Activated T-cell treated with anti-CD3 and anti-CD28 coated beads for 48 hours (primary cell): ENCODE results near the gene RPS3.

Source experiments
- DNase-seq: peaks from one replicate; pipeline ENCODE4 v3.0.0-alpha.2; 2020; ENCODE audit warnings: low read depth

RPS3 gene

DNA sequence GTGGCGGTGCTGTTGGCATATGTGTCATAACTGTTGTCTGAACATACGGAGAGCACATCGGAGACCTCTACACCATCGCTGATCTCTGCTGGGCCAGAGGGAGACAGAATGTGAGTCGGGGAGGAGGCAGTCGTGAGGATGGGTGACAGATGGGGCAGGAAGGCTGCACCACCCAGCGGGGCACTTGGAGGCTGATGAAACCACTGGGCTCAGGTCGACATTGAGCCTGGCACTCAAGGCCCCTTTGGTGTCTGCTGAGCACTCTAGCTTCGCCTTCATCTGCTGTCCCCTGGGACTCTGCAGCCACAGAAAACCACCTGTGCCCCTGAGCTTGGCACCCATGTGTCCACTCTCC, 36.2 kb downstream of the RPS3 start:
- DNase-seq, result no peak

DNA sequence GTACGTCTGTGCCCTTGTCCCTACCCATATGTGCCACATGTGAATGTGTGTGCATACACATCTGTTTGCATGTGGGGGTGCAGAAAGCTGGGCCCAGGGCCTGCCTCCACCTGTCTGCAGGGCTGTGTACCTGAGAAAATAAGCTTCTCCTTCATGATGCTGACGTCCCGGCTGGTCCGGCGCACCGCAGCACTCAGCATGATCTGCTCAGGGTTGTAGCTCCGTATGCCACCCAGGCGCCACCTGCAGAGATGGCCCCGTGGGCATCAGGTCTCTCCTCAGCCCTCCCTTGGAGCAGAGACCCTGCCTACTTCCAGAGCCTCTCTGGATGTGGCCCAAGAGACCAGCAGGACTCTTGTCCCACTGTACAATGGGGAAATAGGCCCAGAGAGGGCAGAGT, 37.5 kb downstream of the RPS3 start:
- no peak for DNase-seq

DNA sequence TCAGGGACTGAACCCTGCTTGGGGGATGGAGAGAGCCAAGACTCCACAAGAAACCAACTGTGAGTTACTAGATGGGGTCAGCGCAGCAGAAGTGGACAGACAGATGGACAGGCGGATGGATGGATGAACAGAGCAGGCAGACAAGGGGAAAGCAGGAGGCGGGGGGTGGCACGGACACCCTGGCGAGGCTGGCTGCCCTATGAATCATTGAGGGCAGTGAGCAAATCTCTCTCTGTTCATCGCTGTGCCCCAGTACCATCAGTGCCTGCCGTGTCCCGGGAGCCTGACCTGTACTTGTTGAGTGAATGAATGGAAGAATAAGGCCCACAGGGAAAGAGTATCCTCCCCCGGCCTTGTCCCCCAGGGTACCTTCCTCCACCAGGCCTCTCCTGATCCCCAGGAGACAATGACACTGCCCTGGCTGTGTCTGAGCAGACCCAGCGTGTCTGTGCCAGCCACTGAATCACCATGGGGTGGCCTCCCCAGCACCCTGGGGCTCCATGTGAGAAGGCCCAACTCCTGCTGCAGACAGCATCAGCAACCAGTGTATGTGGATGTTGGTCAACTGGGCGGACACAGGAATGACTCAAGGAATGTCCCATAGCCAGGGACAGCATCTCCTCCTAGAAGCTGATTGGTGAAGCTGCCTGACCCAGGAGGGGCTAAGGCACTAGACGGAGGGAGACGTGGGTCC, 38.8 kb downstream of the RPS3 start:
- no peak for DNase-seq

DNA sequence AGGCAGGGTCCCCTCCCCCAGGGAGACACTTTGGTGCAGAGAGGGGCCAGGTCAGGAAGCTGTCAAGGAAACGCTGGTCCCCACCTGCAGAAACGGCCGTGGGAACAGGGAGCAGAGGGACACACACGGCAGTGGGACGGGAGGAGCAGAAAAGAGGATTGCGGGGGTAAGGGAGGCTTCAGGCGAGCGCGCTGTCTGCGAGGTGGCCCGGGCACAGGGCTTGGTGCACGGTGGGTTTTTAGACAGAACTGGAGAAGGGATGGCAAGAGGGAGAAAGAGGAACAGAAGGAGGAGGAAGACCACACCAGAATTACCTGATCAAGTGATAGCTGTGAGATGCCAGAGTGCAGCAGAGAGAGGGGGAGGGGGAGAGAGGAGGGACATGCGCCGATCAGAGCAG, 39.7 kb downstream of the RPS3 start:
- DNase-seq, result no peak

DNA sequence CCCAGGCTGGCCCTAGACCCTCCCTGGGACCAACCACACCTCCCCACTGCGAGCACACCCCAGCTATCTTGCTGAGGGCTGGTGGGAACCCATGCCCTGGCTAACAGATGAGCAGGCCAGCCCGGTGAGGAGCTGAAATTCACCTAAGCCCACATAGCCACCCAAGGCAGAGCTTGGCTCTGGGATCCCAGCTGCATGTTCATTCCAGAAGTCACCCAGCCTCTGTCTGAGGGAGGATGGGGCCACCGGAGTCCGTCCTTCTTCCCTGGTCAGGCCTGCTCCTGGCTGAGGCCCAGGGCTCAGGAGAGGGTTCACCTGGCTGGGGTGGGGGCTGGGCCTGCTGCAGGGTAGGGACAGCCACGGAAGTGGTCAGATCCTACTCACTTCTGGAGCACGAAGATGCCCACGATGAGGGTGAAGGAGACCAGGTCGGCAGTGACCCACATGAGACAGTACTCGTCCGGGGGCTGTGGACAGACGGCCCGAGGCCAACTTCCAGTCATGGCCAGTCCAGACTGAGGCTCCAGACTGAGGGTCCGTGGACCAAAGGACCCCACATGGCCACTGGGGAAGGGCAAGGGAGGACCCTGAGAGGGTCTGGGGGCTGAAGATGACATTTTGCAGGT, 40.3 kb downstream of the RPS3 start:
- DNase-seq, result no peak

DNA sequence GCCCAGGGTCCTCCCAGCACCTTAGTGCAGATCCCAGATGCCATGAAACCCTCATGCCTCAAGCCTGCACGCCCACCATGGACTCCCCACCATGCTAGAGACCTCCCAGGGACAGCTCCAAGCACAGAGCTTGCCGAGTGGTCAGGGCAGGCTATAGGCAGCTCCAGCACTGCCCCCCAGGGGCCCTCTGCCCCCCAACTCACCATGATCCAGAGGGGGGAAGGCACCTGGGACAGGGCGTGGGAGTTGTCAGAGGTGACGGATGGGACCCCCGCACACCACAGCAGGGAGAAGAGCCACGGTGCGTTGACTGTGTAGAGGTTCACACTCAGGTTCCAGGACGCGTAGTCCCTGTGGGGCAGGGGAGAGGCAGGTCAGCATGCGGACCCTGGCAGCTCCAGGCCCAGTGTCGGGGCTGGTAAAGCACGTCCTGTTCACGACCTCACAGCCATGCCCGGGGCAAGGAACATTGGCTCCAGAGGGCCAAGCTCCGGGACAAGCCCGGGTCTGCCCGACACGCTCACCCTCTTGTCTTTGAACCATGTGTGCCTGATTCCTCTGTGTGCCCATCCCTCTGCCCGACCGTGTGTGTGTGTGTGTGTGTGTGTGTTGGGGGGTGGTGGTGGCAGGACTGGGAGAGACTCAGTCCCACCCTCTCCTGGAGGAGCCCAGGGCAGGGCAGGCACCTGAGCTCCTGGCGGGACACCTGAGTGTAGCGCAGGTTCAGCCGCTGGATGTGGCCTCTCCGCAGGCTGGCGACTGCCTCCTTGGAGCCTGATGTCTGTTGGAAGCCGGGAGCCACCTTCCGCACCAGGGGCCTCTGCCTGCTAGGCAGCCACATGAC, 41.9 kb downstream of the RPS3 start:
- no peak for DNase-seq

DNA sequence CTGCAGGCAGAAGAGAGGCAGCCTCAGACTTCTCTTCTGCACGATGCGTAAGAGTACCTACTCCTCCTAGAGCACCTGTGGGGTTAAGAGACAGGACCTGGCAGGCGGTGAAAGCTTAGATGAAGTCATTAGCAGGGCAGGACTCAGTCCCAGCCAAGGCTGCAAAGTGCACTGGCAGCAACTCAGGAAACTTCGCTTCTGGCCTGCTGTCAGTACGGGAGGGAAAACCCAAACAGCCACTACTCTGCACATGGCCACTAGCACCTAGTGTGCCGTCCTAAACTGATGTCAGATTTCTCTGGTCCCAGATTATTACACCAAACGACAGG, 42.5 kb downstream of the RPS3 start:
- DNase-seq, result no peak

DNA sequence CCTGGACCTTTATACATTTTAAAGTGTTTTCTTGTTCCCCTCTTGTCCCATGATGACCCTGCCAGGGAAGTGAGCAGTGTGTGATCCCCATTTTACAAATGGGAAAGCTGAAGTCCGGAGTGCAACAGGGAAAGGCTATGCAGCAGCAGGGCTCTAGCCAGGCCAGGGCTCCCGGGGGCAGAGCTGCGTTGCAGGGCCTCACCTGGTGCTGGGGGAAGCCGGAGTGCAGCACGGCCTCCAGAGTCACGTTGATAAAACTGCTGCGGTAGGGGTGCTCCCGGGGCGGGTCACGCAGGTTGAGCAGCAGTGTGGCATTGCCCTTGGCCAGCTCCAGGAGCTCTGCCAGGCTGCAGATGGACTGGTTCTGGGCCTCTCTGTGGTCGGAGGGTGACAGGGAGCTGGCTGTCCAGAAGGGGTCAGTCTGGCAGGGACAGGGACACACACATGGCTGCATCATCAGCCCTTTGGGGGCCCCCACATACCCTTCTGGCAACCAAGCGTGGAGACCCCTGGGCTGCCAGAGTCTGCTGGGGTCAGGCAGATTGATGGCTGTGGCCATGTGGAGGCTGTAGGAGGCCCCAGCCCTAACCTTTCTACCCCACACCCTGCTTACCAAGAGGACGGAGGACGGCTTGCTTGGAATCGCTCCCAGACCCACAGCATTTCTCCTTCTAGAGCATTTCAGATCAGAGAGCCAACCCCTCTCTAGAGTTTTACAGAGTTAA, 43.0 kb downstream of the RPS3 start:
- DNase-seq, result no peak

DNA sequence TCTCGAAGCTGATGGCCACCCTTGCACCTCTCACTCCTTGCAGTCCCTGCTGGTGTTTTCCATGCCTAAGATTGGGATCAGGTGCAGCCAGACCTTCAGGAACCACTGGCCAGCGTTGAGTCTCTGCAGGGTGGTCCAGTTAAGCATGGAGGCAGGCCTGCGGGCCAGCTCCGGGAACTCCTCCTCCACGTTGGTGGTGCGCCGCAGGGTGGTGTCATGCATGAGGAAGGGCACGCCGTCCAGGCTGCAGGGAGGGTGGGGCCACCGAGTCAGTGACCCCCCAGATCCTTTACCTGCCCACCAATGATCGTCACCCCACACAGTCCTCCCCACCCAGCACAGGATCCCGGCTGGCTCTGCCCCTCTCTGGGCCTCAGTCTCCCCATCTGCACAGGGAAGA, 43.7 kb downstream of the RPS3 start:
- no peak for DNase-seq

DNA sequence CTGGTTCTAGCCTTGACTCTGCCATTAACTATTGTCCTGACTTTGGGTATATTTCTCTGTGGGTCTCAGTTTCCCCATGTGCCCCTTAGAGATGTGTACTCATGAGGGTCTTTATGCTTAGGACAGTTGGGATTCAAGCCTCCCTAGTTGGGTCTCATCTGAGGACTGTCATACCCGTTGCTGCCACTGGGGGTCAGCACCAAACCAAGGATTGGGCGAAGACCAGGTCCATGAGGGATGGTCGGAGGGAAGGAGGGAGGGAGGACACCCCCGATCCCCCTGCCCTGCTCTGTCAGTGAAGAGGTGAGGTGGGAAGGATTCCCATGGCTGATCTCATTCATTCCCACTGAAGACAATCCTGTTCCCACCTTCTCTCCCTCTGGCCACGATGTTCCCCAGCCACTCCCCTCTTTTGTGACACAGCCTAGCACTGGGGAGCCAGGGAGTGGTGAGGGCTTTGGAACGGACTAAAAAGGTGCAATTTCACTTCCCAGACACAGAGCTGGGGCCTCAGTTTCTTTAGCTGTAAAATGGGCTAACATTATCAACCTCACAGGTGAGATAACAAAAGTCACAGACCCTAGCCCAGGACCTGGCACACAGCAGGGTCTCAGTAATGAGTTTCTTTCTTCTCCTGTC, 46.1 kb downstream of the RPS3 start:
- peak; percentile 64 for DNase-seq

DNA sequence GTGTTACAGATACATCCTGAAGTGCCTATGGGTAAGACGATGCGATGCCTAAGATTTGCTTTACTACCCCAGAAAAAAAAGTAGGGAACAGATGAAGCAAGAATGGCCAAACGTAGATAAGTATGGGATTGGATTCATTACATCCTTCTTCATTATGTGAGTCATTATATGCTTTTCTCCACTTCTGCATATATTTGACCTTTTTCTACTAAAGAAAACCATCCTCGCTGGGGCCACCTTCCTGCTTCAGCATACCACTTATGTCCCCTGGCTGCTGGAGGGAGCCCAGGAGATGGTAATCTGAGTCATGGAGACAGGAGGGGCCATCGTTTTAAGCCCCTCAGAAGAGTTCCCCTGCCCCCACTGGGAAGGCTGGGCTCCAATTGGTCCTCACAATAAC, 48.1 kb downstream of the RPS3 start:
- DNase-seq, result no peak

DNA sequence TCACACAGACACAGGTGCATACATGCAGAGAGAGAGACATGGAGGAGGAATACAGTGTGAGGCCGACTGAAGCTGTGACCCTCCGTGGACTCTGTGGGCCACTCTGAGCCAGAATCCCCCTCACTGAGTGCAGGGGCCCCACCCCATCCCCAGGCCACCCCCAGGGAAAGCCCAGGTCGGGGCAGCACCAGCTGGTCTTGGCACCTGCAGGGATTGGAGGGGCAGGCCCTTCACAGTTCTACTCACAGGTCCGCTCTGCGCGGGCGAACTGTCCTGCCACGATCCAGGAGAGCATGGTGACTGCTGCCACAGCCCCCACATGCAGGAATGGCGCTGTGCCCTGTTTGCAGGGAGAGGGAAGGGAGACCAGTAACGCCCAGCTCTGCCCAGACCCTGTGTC, 50.0 kb downstream of the RPS3 start:
- DNase-seq, result no peak

DNA sequence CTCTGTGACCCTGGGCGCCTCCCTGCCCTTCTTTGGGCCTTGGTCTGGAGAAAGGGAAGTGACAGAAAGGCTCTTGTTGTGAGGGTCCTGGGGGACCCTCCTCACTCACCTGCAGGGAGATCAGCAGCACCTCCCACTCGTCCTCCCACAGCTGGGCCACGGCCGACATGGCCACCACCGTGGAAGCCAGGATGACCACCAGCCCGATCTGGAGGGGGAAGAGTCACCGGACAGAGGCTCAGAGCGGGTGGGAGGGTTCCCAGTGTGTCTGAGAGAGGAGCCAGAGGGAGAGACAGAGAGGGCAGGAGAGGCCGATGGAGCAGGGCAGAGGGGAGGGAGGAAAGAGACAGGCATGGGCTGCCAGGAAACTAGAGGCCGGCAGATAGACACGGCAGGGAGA, 50.5 kb downstream of the RPS3 start:
- no peak for DNase-seq

DNA sequence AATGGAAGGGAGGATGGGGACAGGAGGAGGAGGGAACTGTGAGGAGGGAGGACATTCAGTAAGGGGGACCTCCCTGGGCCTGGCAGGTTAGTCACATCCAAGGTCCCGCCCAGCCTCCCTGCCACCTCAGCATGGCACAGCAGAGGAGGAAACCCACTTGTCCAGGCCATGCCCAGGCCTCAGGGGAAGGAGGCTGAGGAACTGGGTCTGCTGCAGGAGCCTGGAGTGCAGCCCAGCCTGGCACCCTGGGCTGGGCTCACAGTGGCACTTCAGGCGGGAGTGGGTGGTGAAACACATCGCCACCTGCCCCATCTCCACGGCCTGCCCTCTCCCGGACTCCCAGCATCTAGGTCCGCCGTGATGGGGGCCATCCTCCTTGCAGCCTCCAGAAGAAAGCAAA, 50.9 kb downstream of the RPS3 start:
- no peak for DNase-seq

DNA sequence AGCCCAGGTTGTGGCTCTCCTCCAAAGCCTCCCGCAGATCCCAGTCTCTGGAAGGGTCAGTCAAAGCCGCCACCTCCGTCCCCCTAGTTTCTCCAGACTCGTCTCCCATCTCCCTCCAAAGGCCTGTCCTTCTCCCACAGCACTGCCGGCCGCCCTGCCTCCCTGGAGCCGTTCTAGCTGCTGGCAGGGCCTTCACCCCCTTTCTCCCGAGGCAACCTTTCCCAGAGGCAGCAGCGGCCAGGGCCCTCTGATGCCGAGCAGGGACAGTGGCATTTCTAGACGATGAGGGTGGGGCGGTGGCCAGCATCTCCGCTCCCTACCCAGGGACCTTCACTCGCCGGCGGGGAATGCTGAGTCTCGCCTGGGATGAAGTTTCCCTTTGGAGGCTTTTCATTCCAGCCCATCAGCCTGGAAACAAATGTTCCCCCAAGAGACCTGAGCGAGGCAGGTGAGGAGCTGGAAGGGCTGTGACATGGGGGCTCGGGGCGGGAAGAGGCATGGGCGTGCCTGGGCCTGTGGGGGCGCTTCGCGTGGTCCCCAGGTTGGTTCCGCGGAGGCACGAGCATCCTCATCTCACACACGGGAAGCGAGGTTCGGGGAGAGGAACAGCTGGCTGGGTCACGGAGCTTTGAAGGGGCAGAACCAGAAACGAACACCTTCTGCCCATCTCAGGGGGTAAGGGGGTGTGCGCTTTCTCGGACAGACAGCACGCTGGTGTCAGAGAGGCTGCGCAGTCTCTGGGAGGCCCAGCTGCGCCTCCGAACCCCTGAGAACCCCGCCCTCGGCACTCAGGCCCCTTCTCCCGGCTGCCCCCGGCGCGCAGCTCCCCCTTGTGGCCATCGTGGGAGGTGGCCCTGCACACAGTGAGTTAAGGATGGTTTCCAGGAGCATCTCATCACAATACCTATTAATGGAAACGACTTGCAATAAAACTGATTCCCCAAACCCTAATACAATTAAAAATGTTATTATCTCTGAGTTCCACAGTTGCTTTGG, 51.8 kb downstream of the RPS3 start:
- DNase-seq, result peak; percentile 49

DNA sequence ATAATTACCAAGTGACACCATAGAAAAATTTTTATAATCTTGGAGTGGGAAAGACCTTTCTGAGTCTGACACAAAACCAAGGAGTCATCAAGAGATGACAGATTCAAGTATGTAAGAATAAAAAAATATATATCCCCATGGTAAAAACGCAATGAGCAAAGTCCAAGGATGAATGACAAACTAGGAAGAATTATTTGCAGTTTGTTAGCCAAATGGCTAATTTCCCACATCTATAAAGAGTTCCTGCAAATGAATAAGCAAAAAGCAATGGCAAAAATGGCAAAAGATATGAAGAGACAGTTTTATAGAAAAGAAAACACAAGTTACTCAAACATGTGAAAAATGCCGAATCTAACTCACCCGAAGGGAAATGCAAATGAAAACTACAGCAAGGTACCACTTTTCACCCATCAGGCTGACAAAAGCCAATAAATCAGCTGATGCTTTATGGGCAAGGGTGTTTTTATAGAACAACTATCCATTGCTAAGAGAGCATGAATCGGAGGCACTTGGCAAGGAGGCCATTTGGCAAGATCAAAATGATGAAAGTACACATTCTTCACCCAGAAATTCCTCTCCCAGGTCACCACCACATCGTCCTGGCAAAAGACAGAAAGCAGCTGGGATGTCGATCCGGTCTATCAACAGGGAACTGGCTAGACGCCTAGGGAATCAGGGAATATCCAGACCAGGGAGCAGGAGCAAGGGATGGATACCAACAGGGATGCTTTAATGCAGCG, 54.8 kb downstream of the RPS3 start:
- no peak for DNase-seq

DNA sequence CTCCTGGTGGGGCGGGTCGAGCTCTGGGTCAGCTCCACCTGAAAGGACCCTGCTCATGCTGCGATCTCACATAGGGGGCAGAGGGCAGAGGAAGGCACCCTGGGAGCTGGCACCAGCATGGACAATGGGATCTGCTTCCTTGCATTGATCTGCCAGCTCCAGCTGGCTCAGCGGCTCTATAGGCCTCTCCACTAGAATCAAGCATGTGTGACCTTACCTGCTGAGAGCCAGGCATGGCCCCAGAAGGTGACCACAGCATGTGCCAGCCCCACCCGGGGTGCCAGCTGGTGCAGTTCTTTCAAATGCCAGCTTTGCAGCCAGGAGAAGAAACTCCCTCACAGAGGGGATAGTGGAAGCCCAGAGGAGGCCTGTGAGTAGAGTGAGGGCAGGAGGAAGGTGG, 55.7 kb downstream of the RPS3 start:
- no peak for DNase-seq
